IMR-90 (cell line): ENCODE data around the gene NDUFV2. TPM values are rescaled to one million over a fixed set of nuclear protein-coding genes. Genes with fewer than 3 reads are reported as not detected.

Experiments used
- ATAC-seq: fragments of 200-7000 bp; cut with Tn5 transposase; 2 replicates; pipeline ENCODE4 v1.9.1; 2020; ENCODE audit warnings: low read depth, mild to moderate bottlenecking, moderate library complexity
- BruUV-seq: library from RNA; stranded (reverse); fragments of 400-500 nt; replicated peaks from 2 replicates; lab custom pipeline; 2021; lab: Mats Ljungman, UMichigan
- CTCF ChIA-PET: fragments of 300-600 bp; formaldehyde crosslinking; extraction: SDS; loops from one replicate; lab custom pipeline; 2021; ENCODE audit warnings: antibody characterized with exemption; lab: Yijun Ruan, JAX
- POLR2A ChIA-PET: fragments of 300-600 bp; sonication (Branson Sonifier 250); formaldehyde crosslinking; loops from one replicate; lab custom pipeline; 2022; ENCODE audit warnings: antibody characterized with exemption; ENCODE audit not compliant: unreplicated experiment; lab: Charles Lee
- DNase-seq: peaks from one replicate; pipeline ENCODE4 v3.0.0; 2013
- H2AFZ ChIP-seq: replicated peaks from 2 replicates; pipeline ENCODE3; 2013; ENCODE audit warnings: low read length, mild to moderate bottlenecking; ENCODE audit not compliant: poor library complexity
- H2AK5ac ChIP-seq: 2 replicates; pipeline ENCODE4 v1.6.1; 2013; ENCODE audit warnings: low read depth, low read length, inconsistent platforms
- H2AK9ac ChIP-seq: replicated peaks from 2 replicates; pipeline ENCODE3; 2013; ENCODE audit warnings: mild to moderate bottlenecking, low read depth, low read length, moderate library complexity; ENCODE audit not compliant: poor library complexity
- H2BK120ac ChIP-seq: 2 replicates; pipeline ENCODE4 v1.6.1; 2013; ENCODE audit warnings: low read depth, low read length, inconsistent platforms
- H2BK15ac ChIP-seq: 3 replicates; pipeline ENCODE4 v1.6.1; 2013; ENCODE audit warnings: low read depth, low read length, inconsistent platforms
- H2BK20ac ChIP-seq: 2 replicates; pipeline ENCODE4 v1.6.1; 2013; ENCODE audit warnings: low read depth, mild to moderate bottlenecking, inconsistent platforms, low read length, moderate library complexity
- H2BK5ac ChIP-seq: 2 replicates; pipeline ENCODE4 v1.6.1; 2013; ENCODE audit warnings: mild to moderate bottlenecking, low read depth, low read length, inconsistent platforms; ENCODE audit not compliant: poor library complexity, severe bottlenecking
- H3K14ac ChIP-seq: replicated peaks from 2 replicates; pipeline ENCODE4 v1.6.1; 2013; ENCODE audit warnings: low read depth, low read length, inconsistent platforms
- H3K18ac ChIP-seq: 2 replicates; pipeline ENCODE4 v1.6.1; 2013; ENCODE audit warnings: low read depth, low read length, control low read depth
- H3K23ac ChIP-seq: 2 replicates; pipeline ENCODE4 v1.6.1; 2013; ENCODE audit warnings: low read depth, low read length, inconsistent platforms
- H3K27ac ChIP-seq: 2 replicates; pipeline ENCODE4 v1.5.1; 2013; ENCODE audit warnings: mild to moderate bottlenecking, control low read depth, low read length; ENCODE audit not compliant: insufficient read depth
- H3K27me3 ChIP-seq: 2 replicates; pipeline ENCODE4 v1.6.1; 2013; ENCODE audit warnings: low read length; ENCODE audit not compliant: control insufficient read depth, insufficient read depth
- H3K36me3 ChIP-seq: 2 replicates; pipeline ENCODE4 v1.6.1; 2013; ENCODE audit warnings: low read length, mixed read lengths; ENCODE audit not compliant: control insufficient read depth, insufficient read depth
- H3K4ac ChIP-seq: 2 replicates; pipeline ENCODE4 v1.6.1; 2013; ENCODE audit warnings: low read depth, low read length, inconsistent platforms
- H3K4me1 ChIP-seq: 2 replicates; pipeline ENCODE4 v1.6.1; 2013; ENCODE audit warnings: low read length, mixed read lengths; ENCODE audit not compliant: control insufficient read depth, insufficient read depth
- H3K4me2 ChIP-seq: 2 replicates; pipeline ENCODE4 v1.6.1; 2013; ENCODE audit warnings: low read depth, mild to moderate bottlenecking, control low read depth, low read length, moderate library complexity
- H3K4me3 ChIP-seq: 2 replicates; pipeline ENCODE4 v1.5.1; 2013; ENCODE audit warnings: low read depth, mild to moderate bottlenecking, control low read depth, low read length, moderate library complexity; ENCODE audit not compliant: insufficient read depth
- H3K56ac ChIP-seq: 2 replicates; pipeline ENCODE4 v1.6.1; 2013; ENCODE audit warnings: low read length, inconsistent platforms; ENCODE audit not compliant: insufficient read depth; ENCODE audit errors: extremely low read depth
- H3K79me1 ChIP-seq, 2 experiments: 2 replicates each; pipeline ENCODE4 v1.6.1; 2013; ENCODE audit warnings: low read length in 2 of 2, inconsistent platforms in 1 of 2, low read depth in 1 of 2
- H3K9ac ChIP-seq: 2 replicates; pipeline ENCODE4 v1.6.1; 2013; ENCODE audit warnings: low read depth, low read length, control low read depth
- H3K9me1 ChIP-seq: 2 replicates; pipeline ENCODE4 v1.6.1; 2013; ENCODE audit warnings: low read length, inconsistent platforms; ENCODE audit not compliant: insufficient read depth
- H3K9me3 ChIP-seq: 2 replicates; pipeline ENCODE4 v1.6.1; 2013; ENCODE audit warnings: low read length; ENCODE audit not compliant: control insufficient read depth, insufficient read depth
- H4K20me1 ChIP-seq: 2 replicates; pipeline ENCODE4 v1.6.1; 2013; ENCODE audit warnings: low read length, inconsistent platforms; ENCODE audit not compliant: insufficient read depth
- H4K5ac ChIP-seq: 2 replicates; pipeline ENCODE4 v1.6.1; 2013; ENCODE audit warnings: mild to moderate bottlenecking, low read depth, low read length, control low read depth
- H4K8ac ChIP-seq, 2 experiments: 2 replicates each; pipeline ENCODE4 v1.6.1; 2013; ENCODE audit warnings: low read depth in 2 of 2, low read length in 2 of 2, control low read depth in 1 of 2, inconsistent platforms in 1 of 2
- H4K91ac ChIP-seq: 2 replicates; pipeline ENCODE4 v1.6.1; 2013; ENCODE audit warnings: low read depth, low read length, inconsistent platforms; ENCODE audit not compliant: insufficient read depth
- CTCF ChIP-seq: conservative IDR thresholded peaks from 2 replicates; pipeline ENCODE4 v1.5.1; 2012; ENCODE audit warnings: mild to moderate bottlenecking, low read depth, low read length, improper control_type of control experiment
- NFE2L2 ChIP-seq: fragments of 150-350 bp; IDR thresholded peaks from 2 replicates; pipeline ENCODE4 v1.6.1; 2016; ENCODE audit warnings: low read depth, mild to moderate bottlenecking, low read length
- WGBS, 2 experiments: methylation state at CpG; one replicate each; pipeline versions ENCODE4 v1.1.5 to v1.1.7; 2013; ENCODE audit warnings: missing lambda C conversion rate in 2 of 2; ENCODE audit not compliant: insufficient read length in 1 of 2; ENCODE audit errors: extremely low coverage in 2 of 2; 5-methylcytosine and 5-hydroxymethylcytosine counted together
- dilution Hi-C: fragments of 300-500 bp; cut with HindIII; formaldehyde crosslinking; loops from one replicate; pipeline ENCODE4 v1.14.3; 2018; ENCODE audit warnings: low sequenced_read_pairs; ENCODE audit not compliant: unreplicated experiment
- in situ Hi-C: fragments of 300-500 bp; cut with MboI; formaldehyde crosslinking; loops from 3 replicates; pipeline ENCODE4 v1.14.3; 2019; ENCODE audit warnings: low sequenced_read_pairs, inconsistent platforms, mixed read lengths
- intact Hi-C: fragments of 100-400 bp; cut with micrococcal nuclease; formaldehyde crosslinking; loops from 2 replicates; pipeline ENCODE4 v1.10.0; 2022
- polyA plus RNA-seq, 3 experiments: library from polyadenylated mRNA; depleted of rRNA; stranded (reverse); fragments of >200 nt; gene quantifications; 2 replicates each; pipeline ENCODE4 v1.2.3, GENCODE V29; 2012; ENCODE audit warnings: low replicate concordance in 1 of 3
- total RNA-seq: library from RNA; depleted of rRNA; stranded (reverse); fragments of >200 nt; gene quantifications from 2 replicates; pipeline ENCODE4 v1.2.3, GENCODE V29; 2012

NDUFV2 gene
- total and polyA plus RNA-seq, 2 of the 4 experiments (the other 2 are of a cell fraction): 106 to 126 TPM

GRCh38 chr18:9104244-9104901 lies 1.9 kb downstream of the NDUFV2 start (continued):
- TF ChIP-seq CTCF: no peak

GRCh38 chr18:9105420-9105819 lies 2.9 kb downstream of the NDUFV2 start:
- Histone ChIP-seq H3K79me1 (peaks cover 3 to 39% of the 10 kb centered on the region in 2 experiments; a peak in 2 of 4 replicates), H3K14ac (peak overlapping the region; percentile 70), H3K4me2 (peak overlapping the region; percentile 99), H3K9ac (peak overlapping the region; percentile 78; the same call in 1 of the 2 replicates), H2BK15ac (no peak overlapping the region), H3K18ac (peak overlapping the region; percentile 53; the same call in 1 of the 2 replicates), H3K27ac (peak overlapping the region; percentile 41; the same call in 1 of the 2 replicates), H4K20me1 (peaks cover 62% of the 10 kb centered on the region), H3K4ac (no peak overlapping the region), H3K36me3 (peaks cover 2% of the 10 kb centered on the region; the same call in 1 of the 2 replicates), H3K4me3 (peak overlapping the region; percentile 35; the same call in 1 of the 2 replicates), H2BK120ac (no peak overlapping the region), H3K27me3 (no peaks in the 10 kb centered on the region), H2AK9ac (no peak overlapping the region), H2AK5ac (no peak overlapping the region), H4K5ac (no peak overlapping the region), H4K8ac (peak overlapping the region in 1 of 2 experiments; percentile 3; a peak in 1 of 4 replicates), H3K9me3 (no peaks in the 10 kb centered on the region), H3K56ac (no peak overlapping the region), H3K9me1 (peaks cover 5% of the 10 kb centered on the region; the same call in 1 of the 2 replicates), H4K91ac (no peak overlapping the region), H3K23ac (peak overlapping the region; percentile 26; the same call in 1 of the 2 replicates), H2BK5ac (peak overlapping the region; percentile 98), H3K4me1 (peaks cover 8% of the 10 kb centered on the region), H2BK20ac (no peak overlapping the region), H2AFZ (no peak overlapping the region)
- WGBS, 2 experiments: no CpG with 5 or more reads among the region's 3 CpGs
- CTCF ChIA-PET: no interaction called here
- no peak for TF ChIP-seq NFE2L2
- POLR2A ChIA-PET: no interaction called here
- ATAC-seq (no peak), DNase-seq (no peak)
- dilution Hi-C loops (no loop called here), intact Hi-C loops (loop anchor here (2.0 kb wide), 1 partner anchor 29 kb away; no protein-coding TSS in a partner anchor), in situ Hi-C loops (no loop called here)
- no TSS peak for BruUV-seq
